GM19238 (cell line): ENCODE results near the gene RETREG1.
"Not testable (repeated sequence)": the region's sequence is repeated elsewhere in the genome, so short reads cannot be mapped to it uniquely, and the experiment has no call there.

ENCODE experiments used
- DNase-seq: peaks from one replicate; pipeline ENCODE4 v3.0.0; 2011; ENCODE audit warnings: low spot score; ENCODE audit not compliant: insufficient read length

Gene RETREG1

GRCh38 chr5:16617274-16617968 is 624 bp upstream of the RETREG1 start:
- no peak for DNase-seq

DNA sequence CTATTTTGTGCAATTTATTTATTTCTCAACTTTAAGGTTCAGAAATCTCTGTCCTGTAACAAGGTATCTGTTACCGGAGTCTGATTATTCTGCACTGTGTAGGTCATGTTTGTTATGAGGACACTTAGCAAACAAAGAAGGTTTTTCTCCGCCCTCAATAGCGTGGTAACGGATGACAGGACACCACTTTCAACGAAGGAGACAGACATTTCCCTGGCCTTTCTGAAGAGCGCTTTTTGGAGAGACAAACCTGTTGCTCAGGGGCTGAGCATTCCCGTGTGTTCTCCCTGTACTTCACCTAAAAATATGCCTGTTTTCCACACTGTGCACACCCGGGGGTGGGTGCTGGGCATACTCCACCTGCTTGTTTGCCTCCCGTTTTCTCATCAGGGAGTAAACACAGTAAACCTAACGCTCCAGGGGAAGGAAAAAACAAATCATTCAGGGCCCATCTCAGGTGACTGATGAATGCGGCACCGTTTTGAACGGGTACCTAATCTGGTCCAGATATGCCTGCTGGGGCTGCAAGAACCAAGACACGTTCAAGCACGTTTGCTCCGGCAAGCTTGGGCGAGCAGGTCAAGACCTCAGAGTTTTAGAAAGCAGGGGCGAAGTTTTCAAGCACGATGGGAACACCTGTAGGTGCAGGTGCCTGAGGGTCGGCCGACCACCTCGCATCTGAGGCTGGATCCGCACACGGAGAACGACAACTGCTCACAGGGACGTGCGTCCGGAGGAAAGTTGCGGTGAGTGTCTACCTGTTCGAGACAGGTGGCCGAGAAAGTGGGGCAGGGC is 859 bp downstream of the RETREG1 start:
- no peak for DNase-seq

DNA sequence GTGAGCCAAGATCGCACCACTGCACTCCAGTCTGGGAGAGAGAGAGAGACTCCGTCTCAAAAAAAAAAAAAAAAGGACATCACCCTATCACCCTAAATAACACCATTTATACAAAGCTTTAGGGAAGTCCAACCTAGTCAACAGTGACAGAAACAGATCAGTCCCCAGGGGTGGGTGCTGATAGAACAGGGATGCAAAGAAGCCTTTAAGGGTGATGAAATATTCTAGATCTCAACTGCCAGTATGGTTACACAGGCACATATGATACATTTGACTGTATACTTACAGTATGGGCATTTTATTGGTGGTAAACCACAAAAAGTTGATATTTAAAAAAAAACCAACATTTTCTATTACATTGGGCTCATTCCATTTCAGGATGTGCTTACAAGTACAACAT is 4.8 kb downstream of the RETREG1 start:
- DNase-seq = no peak

DNA sequence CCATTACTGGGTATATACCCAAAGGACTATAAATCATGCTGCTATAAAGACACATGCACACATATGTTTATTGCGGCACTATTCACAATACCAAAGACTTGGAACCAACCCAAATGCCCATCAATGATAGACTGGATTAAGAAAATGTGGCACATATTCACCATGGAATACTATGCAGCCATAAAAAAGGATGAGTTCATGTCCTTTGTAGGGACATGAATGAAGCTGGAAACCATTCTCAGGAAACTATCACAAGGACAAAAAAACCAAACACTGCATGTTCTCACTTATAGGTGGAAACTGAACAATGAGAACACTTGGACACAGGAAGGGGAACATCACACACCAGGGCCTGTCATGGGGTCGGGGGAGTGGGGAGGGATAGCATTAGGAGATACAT is 5.9 kb downstream of the RETREG1 start:
- not testable (repeated sequence) for DNase-seq

DNA sequence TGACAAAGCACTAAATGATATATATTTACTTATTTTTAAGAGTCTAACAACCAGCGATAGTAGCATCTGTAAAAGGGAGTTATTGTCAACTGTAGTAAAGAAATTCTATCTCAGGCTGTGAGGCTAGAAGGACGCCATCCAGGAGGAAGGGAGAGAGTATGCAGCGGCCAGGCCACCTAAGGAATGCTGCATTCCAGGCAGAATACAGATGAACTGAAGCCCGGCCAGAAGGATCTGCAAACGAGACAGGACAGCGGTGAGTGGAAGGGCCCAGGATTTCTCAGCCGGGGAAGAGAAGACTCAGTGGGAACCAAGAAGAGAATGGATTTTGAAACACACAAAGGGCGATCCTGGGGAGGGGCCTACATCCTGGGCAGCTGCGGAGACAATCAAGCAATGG is 7.4 kb downstream of the RETREG1 start:
- DNase-seq = no peak

DNA sequence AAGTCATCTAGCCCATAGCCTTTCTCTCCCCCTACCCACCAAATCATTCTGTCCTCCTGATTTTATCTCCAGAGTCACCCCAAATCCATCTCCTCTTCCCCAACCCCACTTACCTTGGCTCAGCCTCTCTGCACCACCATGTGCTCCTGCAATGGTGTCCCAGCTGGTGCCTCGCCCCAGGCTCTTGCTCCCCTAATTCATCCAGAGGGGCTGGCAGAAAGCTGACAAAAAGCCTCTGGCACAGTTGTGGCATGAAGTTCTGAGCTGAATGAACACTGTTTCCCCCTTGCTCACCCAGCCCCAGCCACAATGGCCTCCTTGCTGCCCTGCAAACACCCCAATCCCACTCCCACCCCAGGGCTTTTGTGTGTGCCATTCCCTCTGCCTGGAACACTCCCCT is 10.2 kb downstream of the RETREG1 start:
- DNase-seq = no peak

DNA sequence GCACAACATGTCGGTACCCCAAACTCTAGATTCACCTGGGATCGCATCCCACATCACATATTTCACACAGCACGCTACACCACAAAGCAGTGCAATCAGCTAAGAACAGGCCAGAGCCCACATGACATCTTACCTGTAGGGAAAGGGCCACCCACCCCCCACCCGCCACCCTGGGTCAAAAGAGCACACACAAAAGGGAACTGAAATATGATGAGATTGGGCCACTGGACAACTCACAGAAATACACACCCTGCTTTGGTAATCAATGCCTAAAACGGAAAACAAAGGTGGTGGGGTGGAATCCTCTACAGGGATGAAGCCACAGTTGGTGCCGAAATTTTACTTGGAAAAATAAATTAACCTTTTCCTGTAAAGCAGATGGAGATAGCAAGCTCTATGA is 13.1 kb downstream of the RETREG1 start:
- no peak for DNase-seq

GRCh38 chr5:16603295-16603694 is 13.5 kb downstream of the RETREG1 start:
- no peak for DNase-seq

DNA sequence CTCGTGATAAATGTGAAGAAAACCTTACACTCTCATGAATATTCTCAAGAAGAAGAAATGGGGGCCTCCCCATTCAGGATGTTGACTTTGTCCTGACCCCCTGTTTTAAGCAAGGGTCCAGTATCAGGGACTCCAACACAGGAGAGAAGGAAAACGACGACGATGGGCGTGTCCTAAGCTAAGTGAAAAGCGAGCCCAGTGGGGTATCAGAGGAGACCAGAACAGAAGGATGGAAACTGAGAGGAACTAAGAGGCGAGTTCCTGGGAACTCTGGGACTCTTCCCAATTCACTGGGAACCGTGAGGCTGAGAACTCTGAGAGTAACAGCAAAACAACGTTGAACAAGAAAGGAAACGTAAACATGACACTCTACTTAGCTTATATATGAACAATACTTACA is 14.6 kb downstream of the RETREG1 start:
- DNase-seq = no peak

- DNase-seq = no peak
Observed at GRCh38 chr5:16600946-16601345, 15.9 kb downstream of the RETREG1 start.

- DNase-seq = no peak
Observed at GRCh38 chr5:16600397-16600796, 16.4 kb downstream of the RETREG1 start.

GRCh38 chr5:16597946-16598694 is 18.7 kb downstream of the RETREG1 start:
- no peak for DNase-seq

DNA sequence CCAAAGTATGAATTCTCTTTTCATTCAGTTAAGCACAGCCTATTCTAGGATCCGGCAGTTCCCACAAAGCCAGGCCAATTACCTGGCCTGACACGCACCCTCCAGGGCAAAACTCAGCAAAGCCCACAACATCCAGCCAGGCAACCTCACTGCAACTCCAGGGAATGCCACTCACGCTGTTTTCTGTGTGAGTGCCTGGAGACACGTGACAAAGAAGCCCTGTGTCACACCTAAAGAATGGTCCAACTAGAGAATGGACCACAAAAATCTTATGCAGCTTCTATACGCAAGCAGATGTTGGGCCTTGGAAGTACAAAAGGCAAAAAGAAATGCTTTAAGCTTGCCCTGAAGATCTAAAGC is 20.2 kb downstream of the RETREG1 start:
- DNase-seq = no peak

GRCh38 chr5:16595881-16596580 is 20.8 kb downstream of the RETREG1 start:
- DNase-seq = no peak

DNA sequence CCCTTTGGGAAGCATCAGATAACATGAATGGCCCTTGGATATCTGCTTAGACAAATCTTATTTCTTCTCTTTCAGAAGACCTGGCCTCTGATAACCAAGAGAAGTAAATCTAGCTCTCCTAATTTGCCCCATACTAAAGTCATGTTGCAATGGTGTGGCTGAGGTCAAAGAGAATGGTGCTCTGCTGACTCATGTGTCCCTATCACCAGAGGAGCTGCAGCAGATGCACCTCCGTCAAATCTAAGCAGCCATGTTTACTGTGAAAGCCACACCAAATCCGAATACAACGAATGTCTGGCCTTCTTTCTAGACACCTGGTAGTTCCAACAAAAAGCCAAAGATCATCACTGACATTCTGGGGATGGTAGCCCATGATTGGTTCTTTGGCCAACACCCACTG is 23.2 kb downstream of the RETREG1 start:
- no peak for DNase-seq

DNA sequence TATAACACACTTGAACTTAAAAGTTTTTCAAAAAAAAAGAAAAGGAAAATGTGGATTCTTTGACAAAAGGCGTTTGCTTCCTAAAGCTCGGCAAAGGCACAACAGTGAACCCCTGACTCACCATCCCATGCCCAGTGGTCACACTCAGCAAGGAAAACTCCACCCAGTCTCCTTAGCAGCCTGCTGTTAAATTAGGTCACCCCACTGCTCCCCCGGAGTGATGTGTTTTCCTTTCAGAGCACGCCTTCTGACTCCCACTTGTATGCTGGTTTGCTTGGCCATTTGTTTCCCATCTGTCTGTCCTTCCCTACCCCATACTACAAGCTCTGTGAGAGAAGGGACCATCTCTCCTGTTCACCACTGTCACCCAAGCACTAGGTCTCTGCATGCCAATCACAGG is 23.8 kb downstream of the RETREG1 start:
- no peak for DNase-seq

DNA sequence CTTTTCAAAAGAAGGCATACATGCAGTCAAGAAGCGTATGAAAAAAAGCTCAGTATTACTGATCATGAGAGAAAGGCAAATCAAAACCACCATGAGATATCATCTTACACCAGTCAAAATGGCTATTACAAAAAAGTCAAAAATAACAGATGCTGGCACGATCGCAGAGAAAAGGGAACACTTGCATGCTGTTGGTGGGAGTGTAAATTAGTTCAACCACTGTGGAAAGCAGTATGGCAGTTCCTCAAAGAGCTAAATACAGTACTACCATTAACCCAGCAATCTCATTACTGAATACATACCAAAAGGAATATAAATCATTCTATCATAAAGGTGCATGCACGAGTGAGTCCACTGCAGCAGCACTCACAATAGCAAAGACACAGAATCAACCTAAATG is 24.5 kb downstream of the RETREG1 start:
- no peak for DNase-seq

GRCh38 chr5:16590685-16591084 is 26.1 kb downstream of the RETREG1 start:
- DNase-seq = no peak

- no peak for DNase-seq
Observed at GRCh38 chr5:16589658-16590057, 27.1 kb downstream of the RETREG1 start.

DNA sequence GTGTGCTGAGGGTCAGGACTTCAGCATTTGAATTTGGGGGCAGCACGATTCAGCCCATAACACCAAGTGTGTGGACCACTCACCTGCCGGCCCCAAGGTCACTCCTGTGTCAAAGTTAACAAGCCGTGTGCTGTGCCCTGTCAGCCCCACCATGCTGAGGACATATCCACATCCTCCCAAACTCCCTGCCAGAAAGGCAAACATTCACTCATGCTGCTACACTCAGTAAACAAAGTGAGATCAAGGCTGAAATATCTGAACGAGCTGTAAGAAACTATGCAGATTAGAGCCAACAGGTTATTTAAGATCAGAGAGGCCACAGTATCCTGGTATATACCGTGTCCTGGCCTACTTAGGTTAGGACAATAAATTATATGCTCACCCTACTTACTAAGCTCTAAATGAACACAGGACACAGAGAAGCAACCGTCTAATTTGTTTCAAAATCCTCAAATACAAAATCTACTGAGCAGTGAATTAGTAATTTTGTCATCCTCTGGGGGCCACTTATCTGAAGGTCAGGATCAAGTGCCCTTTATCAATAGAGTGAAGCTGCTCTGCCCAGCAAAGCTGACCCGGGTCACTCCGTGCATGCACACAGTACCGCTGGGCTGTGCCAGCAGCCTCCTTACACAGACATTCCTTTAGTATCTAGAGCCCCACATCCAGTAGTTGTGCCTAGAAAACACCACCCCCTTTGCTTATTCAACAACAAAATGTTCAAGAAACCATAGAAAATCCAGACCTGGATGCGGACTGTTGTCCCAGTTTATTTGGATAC is 28.2 kb downstream of the RETREG1 start:
- DNase-seq = no peak

DNA sequence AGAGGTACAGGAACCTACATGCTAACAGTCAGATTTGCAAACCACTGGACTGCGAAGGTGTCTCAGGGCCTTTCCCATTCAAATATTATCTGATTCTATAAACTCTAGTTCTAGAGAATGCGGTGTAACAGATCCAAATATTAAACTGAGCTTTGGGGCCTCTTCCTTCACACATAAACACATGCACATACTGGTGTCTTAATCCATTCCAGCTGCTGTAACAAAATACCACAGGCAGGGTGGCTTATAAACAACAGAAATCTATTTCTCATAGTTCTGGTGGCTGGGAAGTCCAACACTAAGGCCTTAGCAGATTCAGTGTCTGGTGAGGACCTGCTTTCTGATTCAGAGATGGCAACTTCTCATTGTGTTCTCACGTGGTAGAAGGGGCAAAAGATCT is 30.2 kb downstream of the RETREG1 start:
- DNase-seq = no peak
